Liver (tissue), 9 donors: ENCODE measurements around the gene PSMD5. TPM values are rescaled to one million over a fixed set of nuclear protein-coding genes. Genes with fewer than 3 reads are reported as not detected.

Experiments
- DNase-seq: peaks from one replicate; pipeline ENCODE4 v3.0.0-alpha.2; 2017; ENCODE audit warnings: low spot score
- H3K27ac ChIP-seq, 2 donors: one replicate each; pipeline ENCODE4 v1.7.0; 2013; ENCODE audit warnings: inconsistent platforms in 2 of 2, low read length in 2 of 2, control low read depth in 1 of 2, low read depth in 1 of 2, mild to moderate bottlenecking in 1 of 2
- H3K27me3 ChIP-seq, 4 donors: one replicate each; pipeline versions ENCODE4 v1.6.1 to v1.7.0; 2013; ENCODE audit warnings: low read length in 3 of 4, inconsistent platforms in 1 of 4, mild to moderate bottlenecking in 1 of 4, moderate library complexity in 1 of 4; ENCODE audit not compliant: control insufficient read depth in 4 of 4, insufficient read depth in 4 of 4
- H3K36me3 ChIP-seq, 4 donors: one replicate each; pipeline versions ENCODE4 v1.6.1 to v1.7.0; 2013; ENCODE audit warnings: low read length in 3 of 4, mild to moderate bottlenecking in 3 of 4, low read depth in 1 of 4, moderate library complexity in 1 of 4; ENCODE audit not compliant: control insufficient read depth in 4 of 4, insufficient read depth in 3 of 4
- H3K4me1 ChIP-seq, 4 donors: one replicate each; pipeline versions ENCODE4 v1.6.1 to v1.7.0; 2013; ENCODE audit warnings: low read length in 3 of 4, mild to moderate bottlenecking in 3 of 4, moderate library complexity in 1 of 4; ENCODE audit not compliant: control insufficient read depth in 4 of 4, insufficient read depth in 4 of 4
- H3K4me3 ChIP-seq, 3 donors: one replicate each; pipeline versions ENCODE4 v1.6.1 to v1.7.0; 2013; ENCODE audit warnings: low read length in 3 of 3, control low read depth in 1 of 3, low read depth in 1 of 3, mild to moderate bottlenecking in 1 of 3
- H3K9ac ChIP-seq, 2 donors: one replicate each; pipeline ENCODE4 v1.7.0; 2013; ENCODE audit warnings: low read length in 2 of 2, mild to moderate bottlenecking in 2 of 2, moderate library complexity in 2 of 2, control low read depth in 1 of 2, low read depth in 1 of 2
- H3K9me3 ChIP-seq, 4 donors: one replicate each; pipeline versions ENCODE4 v1.6.1 to v1.7.0; 2013; ENCODE audit warnings: low read length in 3 of 4; ENCODE audit not compliant: control insufficient read depth in 4 of 4
- EGR1 ChIP-seq, 2 donors: IDR thresholded peaks; 2 replicates each; pipeline ENCODE4 v1.6.1; 2016 to 2018; ENCODE audit warnings: antibody characterized with exemption in 2 of 2, low read depth in 2 of 2
- FOXA1 ChIP-seq: IDR thresholded peaks from 2 replicates; pipeline ENCODE4 v1.6.1; 2016; ENCODE audit warnings: antibody characterized with exemption
- FOXA2 ChIP-seq: IDR thresholded peaks from 2 replicates; pipeline ENCODE4 v1.6.1; 2016; ENCODE audit warnings: antibody characterized with exemption
- GABPA ChIP-seq, 2 donors: IDR thresholded peaks in 1 of 2; conservative IDR thresholded peaks in 1 of 2; 2 replicates each; pipeline ENCODE4 v1.6.1; 2016; ENCODE audit warnings: antibody characterized with exemption in 2 of 2, mild to moderate bottlenecking in 1 of 2, moderate library complexity in 1 of 2
- HNF4A ChIP-seq, 2 donors: conservative IDR thresholded peaks; 2 replicates each; pipeline ENCODE4 v1.6.1; 2016; ENCODE audit warnings: antibody characterized with exemption in 2 of 2, mild to moderate bottlenecking in 2 of 2
- HNF4G ChIP-seq: IDR thresholded peaks from 2 replicates; pipeline ENCODE4 v1.6.1; 2016; ENCODE audit warnings: antibody characterized with exemption
- JUND ChIP-seq, 2 donors: IDR thresholded peaks; 2 replicates each; pipeline ENCODE4 v1.6.1; 2016; ENCODE audit warnings: antibody characterized with exemption in 2 of 2
- NR2F2 ChIP-seq: IDR thresholded peaks from 2 replicates; pipeline ENCODE4 v1.6.1; 2016; ENCODE audit warnings: antibody characterized with exemption
- RXRA ChIP-seq, 2 donors: IDR thresholded peaks; 2 replicates each; pipeline ENCODE4 v1.6.1; 2017 to 2018; ENCODE audit warnings: antibody characterized with exemption in 2 of 2, mild to moderate bottlenecking in 1 of 2
- SP1 ChIP-seq: IDR thresholded peaks from 2 replicates; pipeline ENCODE4 v1.6.1; 2018; ENCODE audit warnings: antibody characterized with exemption, mild to moderate bottlenecking
- TAF1 ChIP-seq: conservative IDR thresholded peaks from 2 replicates; pipeline ENCODE4 v1.6.1; 2016; ENCODE audit warnings: antibody characterized with exemption, mild to moderate bottlenecking
- YY1 ChIP-seq: IDR thresholded peaks from 2 replicates; pipeline ENCODE4 v1.6.1; 2016; ENCODE audit warnings: antibody characterized with exemption, mild to moderate bottlenecking
- WGBS: extraction: QIAGEN DNeasy Blood & Tissue Kit; methylation state at CpG from one replicate; pipeline ENCODE4 v1.1.7; 2013; 5-methylcytosine and 5-hydroxymethylcytosine counted together
- polyA plus RNA-seq, 2 donors: library from polyadenylated mRNA; stranded (reverse) in 1 of 2; unstranded in 1 of 2; fragments of 200-250 nt in 1 of 2; fragments of >200 nt in 1 of 2; fragmentation: Nextera tagmentation in 1 of 2; extraction: Ambion mirVana in 1 of 2; gene quantifications; one replicate each; pipeline versions ENCODE4 v1.2.1 to v1.2.3, GENCODE V29; 2013 to 2015
- total RNA-seq, 2 donors: library from RNA; depleted of rRNA; stranded (reverse); fragments of >200 nt; gene quantifications; one replicate each; pipeline ENCODE4 v1.2.3, GENCODE V29; 2014
- TF ChIP-seq, protein P1 (sequence below): IDR thresholded peaks from 2 replicates; pipeline ENCODE4 v1.6.1; 2016; ENCODE audit warnings: antibody characterized with exemption, mild to moderate bottlenecking
- TF ChIP-seq, protein P2 (sequence below): IDR thresholded peaks from 2 replicates; pipeline ENCODE4 v1.6.1; 2016; ENCODE audit warnings: antibody characterized with exemption
- TF ChIP-seq, protein P3 (sequence below): IDR thresholded peaks from 2 replicates; pipeline ENCODE4 v1.6.1; 2016; ENCODE audit warnings: antibody characterized with exemption
- TF ChIP-seq, protein P4 (sequence below): fragments of 150-350 bp; IDR thresholded peaks from 2 replicates; pipeline ENCODE4 v1.5.1; 2017; ENCODE audit warnings: improper control_type of control experiment, low read depth, low read length; ENCODE audit not compliant: missing input control
- donor health status: healthy.
- donor health status: healthy.
- donor health status: healthy.
- donor health status: healthy.
- donor health status: healthy.

Gene PSMD5
- total and polyA plus RNA-seq, 4 donors = 10.9 to 19.1 (median 16.0) TPM

DNA sequence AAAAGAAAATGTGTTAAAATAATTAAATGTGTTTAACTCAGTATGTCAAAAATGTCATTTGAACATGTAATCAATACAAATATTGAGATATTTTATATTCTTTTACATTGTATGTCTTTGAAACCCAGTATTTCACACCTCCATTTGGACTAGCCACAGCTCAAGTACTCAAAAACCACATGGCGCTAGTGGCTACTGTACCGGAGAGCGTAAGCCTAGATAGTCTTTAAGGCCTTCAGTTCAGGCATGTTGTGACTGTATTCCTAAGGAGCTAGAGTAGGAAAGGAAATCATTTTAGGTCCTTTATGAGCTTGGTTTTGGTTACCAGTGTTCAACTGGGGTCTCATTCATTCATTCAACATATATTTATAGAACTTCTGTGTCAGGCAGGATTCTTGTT is 62.4 kb downstream of the PSMD5 start:
- H3K9ac ChIP-seq = peak overlapping the region in 1 of 2 donors; percentile 40
- WGBS = 95% methylated on average over 3 of the region's 3 CpGs
- H3K27me3 ChIP-seq = no peaks in the 10 kb centered on the region
- H3K4me1 ChIP-seq = peaks cover 13 to 66% (median 57%) of the 10 kb centered on the region in 4 donors
- no peaks in the 10 kb centered on the region for H3K9me3 ChIP-seq
- H3K36me3 ChIP-seq = peaks cover 0 to 15% (median 10%) of the 10 kb centered on the region in 4 donors
- TF ChIP-seq HNF4A (conservative IDR thresholded peaks at IDR 0.05) = no peak
- TF ChIP-seq, protein P1, sequence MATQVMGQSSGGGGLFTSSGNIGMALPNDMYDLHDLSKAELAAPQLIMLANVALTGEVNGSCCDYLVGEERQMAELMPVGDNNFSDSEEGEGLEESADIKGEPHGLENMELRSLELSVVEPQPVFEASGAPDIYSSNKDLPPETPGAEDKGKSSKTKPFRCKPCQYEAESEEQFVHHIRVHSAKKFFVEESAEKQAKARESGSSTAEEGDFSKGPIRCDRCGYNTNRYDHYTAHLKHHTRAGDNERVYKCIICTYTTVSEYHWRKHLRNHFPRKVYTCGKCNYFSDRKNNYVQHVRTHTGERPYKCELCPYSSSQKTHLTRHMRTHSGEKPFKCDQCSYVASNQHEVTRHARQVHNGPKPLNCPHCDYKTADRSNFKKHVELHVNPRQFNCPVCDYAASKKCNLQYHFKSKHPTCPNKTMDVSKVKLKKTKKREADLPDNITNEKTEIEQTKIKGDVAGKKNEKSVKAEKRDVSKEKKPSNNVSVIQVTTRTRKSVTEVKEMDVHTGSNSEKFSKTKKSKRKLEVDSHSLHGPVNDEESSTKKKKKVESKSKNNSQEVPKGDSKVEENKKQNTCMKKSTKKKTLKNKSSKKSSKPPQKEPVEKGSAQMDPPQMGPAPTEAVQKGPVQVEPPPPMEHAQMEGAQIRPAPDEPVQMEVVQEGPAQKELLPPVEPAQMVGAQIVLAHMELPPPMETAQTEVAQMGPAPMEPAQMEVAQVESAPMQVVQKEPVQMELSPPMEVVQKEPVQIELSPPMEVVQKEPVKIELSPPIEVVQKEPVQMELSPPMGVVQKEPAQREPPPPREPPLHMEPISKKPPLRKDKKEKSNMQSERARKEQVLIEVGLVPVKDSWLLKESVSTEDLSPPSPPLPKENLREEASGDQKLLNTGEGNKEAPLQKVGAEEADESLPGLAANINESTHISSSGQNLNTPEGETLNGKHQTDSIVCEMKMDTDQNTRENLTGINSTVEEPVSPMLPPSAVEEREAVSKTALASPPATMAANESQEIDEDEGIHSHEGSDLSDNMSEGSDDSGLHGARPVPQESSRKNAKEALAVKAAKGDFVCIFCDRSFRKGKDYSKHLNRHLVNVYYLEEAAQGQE = no peak
- TF ChIP-seq GABPA (IDR thresholded peaks at IDR 0.05 in 1 of 2, conservative IDR thresholded peaks at IDR 0.05 in 1 of 2) = no peak
- TF ChIP-seq TAF1 = no peak
- TF ChIP-seq, protein P2, sequence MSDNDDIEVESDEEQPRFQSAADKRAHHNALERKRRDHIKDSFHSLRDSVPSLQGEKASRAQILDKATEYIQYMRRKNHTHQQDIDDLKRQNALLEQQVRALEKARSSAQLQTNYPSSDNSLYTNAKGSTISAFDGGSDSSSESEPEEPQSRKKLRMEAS = no peak
- no peak for TF ChIP-seq HNF4G
- TF ChIP-seq SP1 = no peak
- no peak for TF ChIP-seq FOXA1
- TF ChIP-seq JUND (IDR thresholded peaks at IDR 0.05) = no peak
- no peak for TF ChIP-seq NR2F2
- no peak for TF ChIP-seq RXRA (IDR thresholded peaks at IDR 0.05)
- TF ChIP-seq EGR1 (IDR thresholded peaks at IDR 0.05; ENCODE audit: low read depth in 2 of 2) = no peak
- peak overlapping the region; percentile 76 to 77 for H3K27ac ChIP-seq
- no peak for DNase-seq
- no peak overlapping the region for H3K4me3 ChIP-seq

DNA sequence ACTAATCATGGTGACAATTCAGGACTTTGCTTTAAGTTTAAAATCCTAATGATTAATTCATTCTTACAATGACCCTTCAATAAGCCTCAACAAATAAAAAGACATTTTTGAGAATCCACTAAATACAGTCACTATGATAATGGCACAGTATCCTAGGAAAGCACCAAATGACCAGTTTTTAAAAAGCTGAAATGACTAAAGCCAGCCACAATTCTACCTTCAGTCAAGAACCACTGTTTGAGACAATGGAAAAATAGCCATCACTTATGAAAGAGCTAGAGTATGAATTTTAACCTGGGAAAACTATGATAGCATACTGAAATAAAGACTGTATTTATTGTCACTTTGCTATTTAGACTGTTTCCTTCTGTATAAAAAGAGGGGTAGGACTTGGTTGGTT is 63.5 kb downstream of the PSMD5 start:
- Histone ChIP-seq H3K27ac (peak overlapping the region; percentile 72 to 80), H3K9me3 (no peaks in the 10 kb centered on the region), H3K9ac (no peak overlapping the region), H3K4me1 (peaks cover 13 to 65% (median 55%) of the 10 kb centered on the region in 4 donors), H3K36me3 (peaks cover 0 to 12% (median 9%) of the 10 kb centered on the region in 4 donors), H3K4me3 (no peak overlapping the region), H3K27me3 (no peaks in the 10 kb centered on the region)
- no peak for DNase-seq
- TF ChIP-seq NR2F2 (no peak), JUND (IDR thresholded peaks at IDR 0.05) (no peak)
- TF ChIP-seq, protein P3, sequence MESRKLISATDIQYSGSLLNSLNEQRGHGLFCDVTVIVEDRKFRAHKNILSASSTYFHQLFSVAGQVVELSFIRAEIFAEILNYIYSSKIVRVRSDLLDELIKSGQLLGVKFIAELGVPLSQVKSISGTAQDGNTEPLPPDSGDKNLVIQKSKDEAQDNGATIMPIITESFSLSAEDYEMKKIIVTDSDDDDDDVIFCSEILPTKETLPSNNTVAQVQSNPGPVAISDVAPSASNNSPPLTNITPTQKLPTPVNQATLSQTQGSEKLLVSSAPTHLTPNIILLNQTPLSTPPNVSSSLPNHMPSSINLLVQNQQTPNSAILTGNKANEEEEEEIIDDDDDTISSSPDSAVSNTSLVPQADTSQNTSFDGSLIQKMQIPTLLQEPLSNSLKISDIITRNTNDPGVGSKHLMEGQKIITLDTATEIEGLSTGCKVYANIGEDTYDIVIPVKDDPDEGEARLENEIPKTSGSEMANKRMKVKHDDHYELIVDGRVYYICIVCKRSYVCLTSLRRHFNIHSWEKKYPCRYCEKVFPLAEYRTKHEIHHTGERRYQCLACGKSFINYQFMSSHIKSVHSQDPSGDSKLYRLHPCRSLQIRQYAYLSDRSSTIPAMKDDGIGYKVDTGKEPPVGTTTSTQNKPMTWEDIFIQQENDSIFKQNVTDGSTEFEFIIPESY = no peak

DNA sequence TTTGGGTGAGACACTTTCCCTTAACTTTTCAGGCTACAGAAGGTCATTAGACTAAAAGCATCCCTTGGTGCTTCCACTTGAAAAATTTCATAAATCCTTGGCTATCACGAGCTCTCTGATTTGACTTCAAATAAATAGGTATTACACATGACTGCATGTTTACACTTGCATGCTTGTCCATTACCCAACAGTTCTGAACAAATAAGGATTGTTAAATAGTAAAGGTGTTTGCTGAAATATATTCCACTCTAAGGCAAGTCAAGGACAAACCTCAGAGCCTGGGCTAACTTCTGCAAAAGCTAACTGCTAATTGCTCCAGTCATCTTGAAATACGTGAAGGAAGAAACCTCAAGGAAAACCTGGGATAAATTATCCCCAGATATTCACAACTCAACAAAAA is 64.0 kb downstream of the PSMD5 start:
- 40% methylated on average over 2 of the region's 2 CpGs for WGBS
- H3K36me3 ChIP-seq = peaks cover 0 to 12% (median 9%) of the 10 kb centered on the region in 4 donors
- H3K9ac ChIP-seq = peak overlapping the region in 1 of 2 donors; percentile 24
- TF ChIP-seq, protein P4, sequence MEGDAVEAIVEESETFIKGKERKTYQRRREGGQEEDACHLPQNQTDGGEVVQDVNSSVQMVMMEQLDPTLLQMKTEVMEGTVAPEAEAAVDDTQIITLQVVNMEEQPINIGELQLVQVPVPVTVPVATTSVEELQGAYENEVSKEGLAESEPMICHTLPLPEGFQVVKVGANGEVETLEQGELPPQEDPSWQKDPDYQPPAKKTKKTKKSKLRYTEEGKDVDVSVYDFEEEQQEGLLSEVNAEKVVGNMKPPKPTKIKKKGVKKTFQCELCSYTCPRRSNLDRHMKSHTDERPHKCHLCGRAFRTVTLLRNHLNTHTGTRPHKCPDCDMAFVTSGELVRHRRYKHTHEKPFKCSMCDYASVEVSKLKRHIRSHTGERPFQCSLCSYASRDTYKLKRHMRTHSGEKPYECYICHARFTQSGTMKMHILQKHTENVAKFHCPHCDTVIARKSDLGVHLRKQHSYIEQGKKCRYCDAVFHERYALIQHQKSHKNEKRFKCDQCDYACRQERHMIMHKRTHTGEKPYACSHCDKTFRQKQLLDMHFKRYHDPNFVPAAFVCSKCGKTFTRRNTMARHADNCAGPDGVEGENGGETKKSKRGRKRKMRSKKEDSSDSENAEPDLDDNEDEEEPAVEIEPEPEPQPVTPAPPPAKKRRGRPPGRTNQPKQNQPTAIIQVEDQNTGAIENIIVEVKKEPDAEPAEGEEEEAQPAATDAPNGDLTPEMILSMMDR = no peak
- TF ChIP-seq, protein P1 = peak; percentile 75
- TF ChIP-seq NR2F2 (no peak), GABPA (IDR thresholded peaks at IDR 0.05 in 1 of 2, conservative IDR thresholded peaks at IDR 0.05 in 1 of 2) (peak; percentile 28 to 52), YY1 (peak; percentile 65), HNF4A (conservative IDR thresholded peaks at IDR 0.05) (peak; percentile 63 to 72), FOXA2 (peak; percentile 99), SP1 (peak; percentile 83)

More for the DNA sequence above, 64.0 kb downstream of the PSMD5 start:
- Histone ChIP-seq H3K9me3 (no peaks in the 10 kb centered on the region), H3K4me1 (peaks cover 13 to 61% (median 51%) of the 10 kb centered on the region in 4 donors), H3K27me3 (no peaks in the 10 kb centered on the region), H3K4me3 (no peak overlapping the region), H3K27ac (peak overlapping the region; percentile 72 to 80)
- DNase-seq = no peak
